Mucosa of stomach (tissue), 1 donor: ENCODE results near the gene PROCA1.
"Not testable (repeated sequence)": the region's sequence is repeated elsewhere in the genome, so short reads cannot be mapped to it uniquely, and the experiment has no call there.

Experiments used
- H3K27me3 ChIP-seq: one replicate; pipeline ENCODE4 v1.7.0; 2013; ENCODE audit warnings: mild to moderate bottlenecking, low read length; ENCODE audit not compliant: control insufficient read depth, insufficient read depth
- H3K36me3 ChIP-seq: one replicate; pipeline ENCODE4 v1.7.0; 2013; ENCODE audit warnings: low read length; ENCODE audit not compliant: control insufficient read depth, insufficient read depth
- H3K4me1 ChIP-seq: one replicate; pipeline ENCODE4 v1.7.0; 2013; ENCODE audit warnings: mild to moderate bottlenecking, low read length; ENCODE audit not compliant: control insufficient read depth, insufficient read depth
- H3K4me3 ChIP-seq: one replicate; pipeline ENCODE4 v1.7.0; 2013; ENCODE audit warnings: low read length
- H3K9ac ChIP-seq: one replicate; pipeline ENCODE4 v1.7.0; 2013; ENCODE audit warnings: mild to moderate bottlenecking, low read length, moderate library complexity
- H3K9me3 ChIP-seq: one replicate; pipeline ENCODE4 v1.7.0; 2013; ENCODE audit warnings: mild to moderate bottlenecking, low read length, moderate library complexity; ENCODE audit not compliant: control insufficient read depth
- donor health status: Pancreatic carcinoma.

PROCA1 gene

GRCh38 chr17:28740406-28741357 lies 29.0 kb upstream of the PROCA1 start:
- H3K9ac ChIP-seq = no peak overlapping the region
- no peaks in the 10 kb centered on the region for H3K9me3 ChIP-seq
- peaks cover 42% of the 10 kb centered on the region for H3K4me1 ChIP-seq
- H3K4me3 ChIP-seq = no peak overlapping the region
- no peaks in the 10 kb centered on the region for H3K27me3 ChIP-seq
- H3K36me3 ChIP-seq = no peaks in the 10 kb centered on the region

- H3K36me3 ChIP-seq = no peaks in the 10 kb centered on the region
- peaks cover 48% of the 10 kb centered on the region for H3K4me1 ChIP-seq
- H3K9ac ChIP-seq = no peak overlapping the region
- no peak overlapping the region for H3K4me3 ChIP-seq
- H3K27me3 ChIP-seq = no peaks in the 10 kb centered on the region
- no peaks in the 10 kb centered on the region for H3K9me3 ChIP-seq
These were observed 27.1 kb upstream of the PROCA1 start for GRCh38 chr17:28738680-28739384.

DNA sequence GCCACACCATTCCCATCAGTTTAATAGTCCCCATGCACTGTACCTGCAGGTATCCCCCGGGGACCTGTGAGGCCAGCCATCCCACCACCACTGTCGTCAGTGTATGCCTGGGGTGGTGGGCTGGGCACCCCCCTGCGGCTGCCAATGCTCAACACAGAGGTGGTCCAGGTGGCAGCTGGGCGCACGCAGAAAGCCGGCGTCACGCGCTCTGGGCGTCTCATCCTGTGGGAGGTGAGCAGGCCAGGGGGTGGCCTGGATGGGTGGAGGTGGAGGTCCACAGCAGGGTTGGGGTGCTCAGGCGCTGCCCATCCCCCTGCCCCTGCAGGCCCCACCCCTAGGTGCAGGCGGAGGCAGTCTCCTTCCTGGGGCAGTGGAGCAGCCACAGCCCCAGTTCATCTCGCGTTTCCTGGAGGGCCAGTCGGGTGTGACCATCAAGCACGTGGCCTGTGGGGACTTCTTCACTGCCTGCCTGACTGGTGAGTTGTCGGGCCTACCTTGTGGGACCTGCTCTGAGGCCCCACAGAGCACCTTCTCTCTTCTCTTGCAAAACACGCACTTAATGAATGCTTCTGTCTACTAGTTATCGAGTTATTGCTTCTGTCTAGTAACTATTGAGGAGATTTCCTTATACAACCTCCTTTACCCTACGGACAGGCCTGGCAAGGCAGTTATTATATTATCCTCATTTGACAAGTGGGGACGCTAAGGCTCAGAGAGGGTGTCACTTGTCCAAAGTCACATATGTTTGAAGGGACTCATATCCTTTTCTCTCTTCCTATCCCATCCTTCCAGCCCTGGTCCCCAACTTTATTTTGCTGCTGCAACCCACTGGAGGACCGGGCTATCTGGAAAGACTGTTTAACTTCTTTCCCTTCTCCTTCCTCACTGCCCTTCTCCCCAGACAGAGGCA lies 26.3 kb upstream of the PROCA1 start:
- no peaks in the 10 kb centered on the region for H3K9me3 ChIP-seq
- H3K36me3 ChIP-seq = no peaks in the 10 kb centered on the region
- no peak overlapping the region for H3K4me3 ChIP-seq
- no peaks in the 10 kb centered on the region for H3K27me3 ChIP-seq
- H3K4me1 ChIP-seq = peaks cover 45% of the 10 kb centered on the region
- no peak overlapping the region for H3K9ac ChIP-seq

GRCh38 chr17:28737316-28737715 lies 25.6 kb upstream of the PROCA1 start:
- H3K27me3 ChIP-seq = no peaks in the 10 kb centered on the region
- H3K36me3 ChIP-seq = no peaks in the 10 kb centered on the region
- no peak overlapping the region for H3K4me3 ChIP-seq
- H3K4me1 ChIP-seq = peaks cover 38% of the 10 kb centered on the region
- no peak overlapping the region for H3K9ac ChIP-seq
- no peaks in the 10 kb centered on the region for H3K9me3 ChIP-seq

DNA sequence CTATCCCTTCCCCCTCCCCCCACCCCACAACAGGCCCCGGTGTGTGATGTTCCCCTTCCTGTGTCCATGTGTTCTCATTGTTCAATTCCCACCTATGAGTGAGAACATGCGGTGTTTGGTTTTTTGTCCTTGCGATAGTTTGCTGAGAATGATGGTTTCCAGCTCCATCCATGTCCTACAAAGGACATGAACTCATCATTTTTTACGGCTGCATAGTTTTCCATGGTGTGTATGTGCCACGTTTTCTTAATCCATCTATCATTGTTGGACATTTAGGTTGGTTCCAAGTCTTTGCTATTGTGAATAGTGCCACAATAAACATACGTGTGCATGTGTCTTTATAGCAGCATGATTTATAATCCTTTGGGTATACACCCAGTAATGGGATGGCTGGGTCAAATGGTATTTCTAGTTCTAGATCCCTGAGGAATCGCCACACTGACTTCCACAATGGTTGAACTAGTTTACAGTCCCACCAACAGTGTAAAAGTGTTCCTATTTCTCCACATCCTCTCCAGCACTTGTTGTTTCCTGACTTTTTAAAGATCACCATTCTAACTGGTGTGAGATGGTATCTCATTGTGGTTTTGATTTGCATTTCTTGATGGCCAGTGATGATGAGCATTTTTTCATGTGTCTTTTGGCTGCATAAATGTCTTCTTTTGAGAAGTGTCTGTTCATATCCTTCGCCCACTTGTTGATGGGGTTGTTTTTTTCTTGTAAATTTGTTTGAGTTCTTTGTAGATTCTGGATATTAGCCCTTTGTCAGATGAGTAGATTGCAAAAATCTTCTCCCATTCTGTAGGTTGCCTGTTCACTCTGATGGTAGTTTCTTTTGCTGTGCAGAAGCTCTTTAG lies 24.5 kb upstream of the PROCA1 start:
- not testable (repeated sequence) for H3K36me3 ChIP-seq, H3K27me3 ChIP-seq, H3K4me3 ChIP-seq, H3K9ac ChIP-seq, H3K9me3 ChIP-seq
- H3K4me1 ChIP-seq = peaks cover 26% of the 10 kb centered on the region

GRCh38 chr17:28735242-28735722 lies 23.6 kb upstream of the PROCA1 start:
- Histone ChIP-seq H3K4me1 (peaks cover 20% of the 10 kb centered on the region), H3K36me3 (no peaks in the 10 kb centered on the region), H3K27me3 (no peaks in the 10 kb centered on the region), H3K4me3 (no peak overlapping the region), H3K9me3 (no peaks in the 10 kb centered on the region), H3K9ac (no peak overlapping the region)

- Histone ChIP-seq H3K4me3 (no peak overlapping the region), H3K4me1 (peaks cover 23% of the 10 kb centered on the region), H3K9me3 (no peaks in the 10 kb centered on the region), H3K36me3 (no peaks in the 10 kb centered on the region), H3K9ac (no peak overlapping the region), H3K27me3 (no peaks in the 10 kb centered on the region)
These were observed 23.1 kb upstream of the PROCA1 start for GRCh38 chr17:28734712-28735241.

- Histone ChIP-seq H3K9ac (no peak overlapping the region), H3K9me3 (no peaks in the 10 kb centered on the region), H3K4me1 (peaks cover 30% of the 10 kb centered on the region), H3K36me3 (no peaks in the 10 kb centered on the region), H3K4me3 (no peak overlapping the region), H3K27me3 (no peaks in the 10 kb centered on the region)
These were observed 21.7 kb upstream of the PROCA1 start for GRCh38 chr17:28733346-28733745.

DNA sequence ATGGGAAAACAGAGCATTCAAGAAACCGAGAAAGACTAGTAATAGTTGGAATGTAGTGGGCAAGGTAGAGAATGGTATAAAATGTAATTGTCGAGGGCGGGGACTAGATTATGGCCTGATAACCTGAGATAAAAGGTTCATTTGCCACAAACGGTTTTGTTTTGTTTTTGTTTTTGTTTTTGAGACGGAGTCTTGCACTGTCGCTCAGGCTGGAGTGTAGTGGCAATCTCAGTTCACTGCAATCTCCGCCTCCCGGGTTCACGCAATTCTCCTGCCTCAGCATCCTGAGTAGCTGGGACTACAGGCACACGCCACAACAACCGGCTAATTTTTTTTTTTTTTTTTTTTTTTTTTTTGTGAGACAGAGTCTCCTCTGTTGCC lies 18.3 kb upstream of the PROCA1 start:
- Histone ChIP-seq H3K4me3 (no peak overlapping the region), H3K27me3 (no peaks in the 10 kb centered on the region), H3K4me1 (peaks cover 36% of the 10 kb centered on the region), H3K36me3 (no peaks in the 10 kb centered on the region), H3K9ac (no peak overlapping the region), H3K9me3 (no peaks in the 10 kb centered on the region)

DNA sequence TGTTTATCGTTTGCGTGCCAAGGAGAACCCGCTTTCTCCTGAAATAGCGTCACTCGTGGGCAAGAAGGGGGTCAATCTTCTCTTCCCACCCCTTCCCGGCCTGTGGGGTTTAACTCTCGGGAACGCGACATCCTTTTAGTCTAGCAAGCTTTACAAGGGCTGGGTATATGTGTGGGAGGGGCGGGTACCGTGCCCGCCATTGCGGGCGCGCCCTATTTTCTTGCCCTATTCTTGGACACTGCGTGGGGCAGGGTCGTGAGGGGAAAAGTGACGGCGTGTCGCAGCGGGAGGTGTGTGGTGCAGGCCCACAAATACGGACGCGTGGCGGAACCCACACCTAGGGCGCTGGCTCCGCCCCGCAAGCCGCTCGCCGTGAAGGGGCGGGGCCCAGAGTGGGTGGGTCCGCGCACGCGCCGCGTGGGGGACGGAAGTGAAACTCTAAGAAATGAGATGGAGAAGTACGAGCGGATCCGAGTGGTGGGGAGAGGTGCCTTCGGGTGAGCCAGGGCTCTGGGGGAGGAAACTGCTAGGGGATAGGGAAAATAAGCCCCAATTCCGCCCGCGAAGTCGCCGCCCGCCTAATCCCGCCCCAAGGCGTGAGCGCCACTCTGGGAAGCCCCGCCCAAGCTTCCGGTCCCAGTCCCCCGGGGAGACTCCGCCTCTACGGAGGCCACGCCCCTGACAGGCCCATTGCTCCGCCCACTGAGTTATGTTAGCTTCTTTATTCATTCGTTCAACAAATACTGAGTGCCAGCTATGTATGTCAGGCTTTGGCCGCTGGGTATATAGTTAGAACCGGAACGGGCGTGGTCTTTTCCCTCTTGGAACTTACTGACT lies 16.9 kb upstream of the PROCA1 start, which contains the start of gene NEK8:
TSS of gene NEK8 (plus strand) at position 425 of the 837 bp plus-strand sequence. CDS start at position 451, 26 bp downstream.
- Histone ChIP-seq H3K27me3 (no peaks in the 10 kb centered on the region), H3K4me3 (peak within 1 kb of the TSS; percentile 99)

More for the DNA sequence above, 16.9 kb upstream of the PROCA1 start, which contains the start of gene NEK8:
- Histone ChIP-seq H3K4me1 (peaks cover 43% of the 10 kb centered on the region), H3K9ac (peak within 1 kb of the TSS; percentile 96), H3K36me3 (no peaks in the 10 kb centered on the region), H3K9me3 (no peaks in the 10 kb centered on the region)
